Measurements from ENCODE around the gene EXOC4. TPM values are rescaled to one million over a fixed set of nuclear protein-coding genes. Genes with fewer than 3 reads are reported as not detected.

EXOC4 gene
- total RNA-seq, 1 experiment from 2014 or later = 66.2 TPM

DNA sequence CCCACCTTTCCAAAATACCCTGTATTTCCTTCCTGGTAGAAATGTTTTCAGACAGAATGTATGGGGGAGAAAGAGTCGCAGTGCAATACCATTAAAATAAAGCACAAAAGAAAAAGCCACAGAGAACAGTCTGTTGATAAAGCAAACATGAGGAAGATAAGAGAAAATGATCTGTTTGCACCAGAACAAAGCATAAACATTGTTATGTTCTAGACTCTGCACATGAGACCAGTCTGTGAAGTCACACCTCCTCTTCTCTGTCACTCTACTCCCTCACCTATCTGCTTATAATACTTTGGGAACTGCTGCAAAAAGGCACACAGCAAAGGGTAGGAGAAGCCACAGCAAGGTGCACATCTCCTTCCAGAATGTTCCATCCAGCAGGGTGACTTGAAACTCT is 807.0 kb downstream of the EXOC4 start:
- intact Hi-C loops (cut with micrococcal nuclease; ENCODE audit: unreplicated experiment) = no loop called here
- no peak for DNase-seq
- POLR2A ChIA-PET = no interaction called here
- Histone ChIP-seq H3K4me3 (ENCODE audit: low read depth, low read length) (no peak overlapping the region), H3K9me3 (no peaks in the 10 kb centered on the region), H3K27me3 (replicated peaks; ENCODE audit: control insufficient read depth, insufficient read depth, low read length) (no peaks in the 10 kb centered on the region), H3K36me3 (ENCODE audit: control insufficient read depth, insufficient read depth, low read length) (no peaks in the 10 kb centered on the region), H3K4me1 (no peaks in the 10 kb centered on the region)
- Mint-ChIP-seq H3K4me3 (ENCODE audit: unreplicated experiment) (no peak overlapping the region), H3K27ac (ENCODE audit: unreplicated experiment) (no peak overlapping the region), H3K4me1 (ENCODE audit: low read depth, unreplicated experiment) (peaks cover 6% of the 10 kb centered on the region), H3K27me3 (ENCODE audit: insufficient read depth, unreplicated experiment) (no peaks in the 10 kb centered on the region), H3K36me3 (ENCODE audit: insufficient read depth, unreplicated experiment) (no peaks in the 10 kb centered on the region), H3K9me3 (ENCODE audit: unreplicated experiment) (no peaks in the 10 kb centered on the region)
- TF ChIP-seq, protein P1, sequence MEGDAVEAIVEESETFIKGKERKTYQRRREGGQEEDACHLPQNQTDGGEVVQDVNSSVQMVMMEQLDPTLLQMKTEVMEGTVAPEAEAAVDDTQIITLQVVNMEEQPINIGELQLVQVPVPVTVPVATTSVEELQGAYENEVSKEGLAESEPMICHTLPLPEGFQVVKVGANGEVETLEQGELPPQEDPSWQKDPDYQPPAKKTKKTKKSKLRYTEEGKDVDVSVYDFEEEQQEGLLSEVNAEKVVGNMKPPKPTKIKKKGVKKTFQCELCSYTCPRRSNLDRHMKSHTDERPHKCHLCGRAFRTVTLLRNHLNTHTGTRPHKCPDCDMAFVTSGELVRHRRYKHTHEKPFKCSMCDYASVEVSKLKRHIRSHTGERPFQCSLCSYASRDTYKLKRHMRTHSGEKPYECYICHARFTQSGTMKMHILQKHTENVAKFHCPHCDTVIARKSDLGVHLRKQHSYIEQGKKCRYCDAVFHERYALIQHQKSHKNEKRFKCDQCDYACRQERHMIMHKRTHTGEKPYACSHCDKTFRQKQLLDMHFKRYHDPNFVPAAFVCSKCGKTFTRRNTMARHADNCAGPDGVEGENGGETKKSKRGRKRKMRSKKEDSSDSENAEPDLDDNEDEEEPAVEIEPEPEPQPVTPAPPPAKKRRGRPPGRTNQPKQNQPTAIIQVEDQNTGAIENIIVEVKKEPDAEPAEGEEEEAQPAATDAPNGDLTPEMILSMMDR (IDR thresholded peaks at IDR 0.05; ENCODE audit: insufficient read depth in 1 of 2, low read depth in 1 of 2, low read length in 1 of 2, severe bottlenecking in 1 of 2, unreplicated experiment in 1 of 2) = no peak
- CTCF ChIA-PET = no interaction called here
- no TSS peak for BruUV-seq (replicated peaks)

DNA sequence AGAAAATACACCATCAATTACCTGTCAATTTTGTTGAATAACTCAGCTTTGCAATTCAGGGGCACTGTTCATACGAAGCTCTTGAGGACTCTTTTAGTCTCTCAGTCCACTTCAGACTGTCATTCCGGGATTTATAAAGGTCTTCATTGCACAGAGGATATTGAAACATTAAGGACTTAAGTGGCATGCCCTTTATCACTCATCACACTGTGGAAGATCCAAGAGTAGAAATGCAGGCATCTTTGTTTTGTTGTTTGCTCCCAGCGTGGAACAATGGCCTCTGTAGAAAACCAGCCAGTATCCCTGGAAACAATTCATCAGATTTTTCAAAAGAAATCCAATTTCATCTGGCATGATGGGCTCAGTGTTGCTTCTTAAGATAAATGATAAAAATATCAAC is 808.0 kb downstream of the EXOC4 start:
- no peak for DNase-seq
- no TSS peak for BruUV-seq (replicated peaks)
- no peak overlapping the region for H3K27ac Mint-ChIP-seq (ENCODE audit: unreplicated experiment)
- H3K27me3 Mint-ChIP-seq (ENCODE audit: insufficient read depth, unreplicated experiment) = no peaks in the 10 kb centered on the region
- H3K27me3 ChIP-seq (replicated peaks; ENCODE audit: control insufficient read depth, insufficient read depth, low read length) = no peaks in the 10 kb centered on the region
- ChIA-PET CTCF (no interaction called here), POLR2A (no interaction called here)
- no peak overlapping the region for H3K4me3 ChIP-seq (ENCODE audit: low read depth, low read length)
- H3K4me1 Mint-ChIP-seq (ENCODE audit: low read depth, unreplicated experiment) = peaks cover 6% of the 10 kb centered on the region
- no peaks in the 10 kb centered on the region for H3K36me3 ChIP-seq (ENCODE audit: control insufficient read depth, insufficient read depth, low read length)
- H3K4me1 ChIP-seq = no peaks in the 10 kb centered on the region
- H3K4me3 Mint-ChIP-seq (ENCODE audit: unreplicated experiment) = no peak overlapping the region
- TF ChIP-seq, protein P1 (IDR thresholded peaks at IDR 0.05; ENCODE audit: insufficient read depth in 1 of 2, low read depth in 1 of 2, low read length in 1 of 2, severe bottlenecking in 1 of 2, unreplicated experiment in 1 of 2) = no peak
- no peaks in the 10 kb centered on the region for H3K9me3 Mint-ChIP-seq (ENCODE audit: unreplicated experiment)
- H3K36me3 Mint-ChIP-seq (ENCODE audit: insufficient read depth, unreplicated experiment) = no peaks in the 10 kb centered on the region
- no peaks in the 10 kb centered on the region for H3K9me3 ChIP-seq
- intact Hi-C loops (cut with micrococcal nuclease; ENCODE audit: unreplicated experiment) = no loop called here

DNA sequence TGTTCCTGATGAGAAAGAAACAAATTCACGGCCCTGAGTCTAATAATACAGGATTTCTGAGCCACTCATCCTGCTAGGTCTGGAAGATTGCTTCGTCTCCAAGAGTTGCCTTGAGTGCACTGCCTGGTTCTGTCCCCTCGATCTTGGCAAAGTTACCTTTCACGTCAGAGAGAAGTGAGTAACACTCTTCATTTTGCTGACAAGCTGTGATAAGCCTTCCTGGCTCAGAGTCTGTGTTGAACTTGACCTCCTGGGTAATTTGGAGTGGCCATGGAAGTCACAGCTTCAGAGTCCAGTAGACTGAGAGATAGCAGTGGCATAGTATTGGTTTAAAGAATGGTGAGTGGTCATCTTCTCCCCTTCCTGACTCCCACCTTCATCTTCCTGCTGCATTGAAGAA is 809.6 kb downstream of the EXOC4 start:
- no peak overlapping the region for H3K4me3 Mint-ChIP-seq (ENCODE audit: unreplicated experiment)
- ChIA-PET CTCF (no interaction called here), POLR2A (no interaction called here)
- H3K27me3 Mint-ChIP-seq (ENCODE audit: insufficient read depth, unreplicated experiment) = no peaks in the 10 kb centered on the region
- H3K9me3 Mint-ChIP-seq (ENCODE audit: unreplicated experiment) = no peaks in the 10 kb centered on the region
- H3K36me3 Mint-ChIP-seq (ENCODE audit: insufficient read depth, unreplicated experiment) = no peaks in the 10 kb centered on the region
- no peak for DNase-seq
- no peaks in the 10 kb centered on the region; the same call in 1 of the 2 replicates for H3K36me3 ChIP-seq (ENCODE audit: control insufficient read depth, insufficient read depth, low read length)
- TF ChIP-seq, protein P1 (IDR thresholded peaks at IDR 0.05; ENCODE audit: insufficient read depth in 1 of 2, low read depth in 1 of 2, low read length in 1 of 2, severe bottlenecking in 1 of 2, unreplicated experiment in 1 of 2) = no peak
- no peak overlapping the region for H3K4me3 ChIP-seq (ENCODE audit: low read depth, low read length)
- H3K27me3 ChIP-seq (replicated peaks; ENCODE audit: control insufficient read depth, insufficient read depth, low read length) = no peaks in the 10 kb centered on the region
- H3K9me3 ChIP-seq = no peaks in the 10 kb centered on the region
- no TSS peak for BruUV-seq (replicated peaks)
- no peak overlapping the region for H3K27ac Mint-ChIP-seq (ENCODE audit: unreplicated experiment)
- H3K4me1 Mint-ChIP-seq (ENCODE audit: low read depth, unreplicated experiment) = peaks cover 6% of the 10 kb centered on the region
- H3K4me1 ChIP-seq = no peaks in the 10 kb centered on the region
- intact Hi-C loops (cut with micrococcal nuclease; ENCODE audit: unreplicated experiment) = no loop called here
